K562 (cell line): ENCODE data around the gene PPM1G. TPM values are rescaled to one million over a fixed set of nuclear protein-coding genes. Genes with fewer than 3 reads are reported as not detected.

Experiments used
- ATF3 ChIP-seq, 2 experiments: fragments of 450-650 bp in 1 of 2; sonication (generic) in 1 of 2; formaldehyde crosslinking in 1 of 2; IDR thresholded peaks in 1 of 2; conservative IDR thresholded peaks in 1 of 2; 2 replicates each; pipeline versions ENCODE4 v1.6.1 to v1.8.1; 2016 to 2023; ENCODE audit warnings: mild to moderate bottlenecking in 2 of 2, moderate library complexity in 2 of 2, inconsistent platforms in 1 of 2, missing genetic modification reagents in 1 of 2
- BRCA1 ChIP-seq, 2 experiments: fragments of 450-650 bp in 1 of 2; sonication (generic) in 1 of 2; formaldehyde crosslinking in 1 of 2; IDR thresholded peaks; 2 replicates each; pipeline versions ENCODE4 v1.5.0 to v1.6.1; 2017 to 2020; ENCODE audit warnings: mild to moderate bottlenecking in 1 of 2, missing genetic modification reagents in 1 of 2
- C11orf30 ChIP-seq: fragments of 450-650 bp; IDR thresholded peaks from 2 replicates; pipeline ENCODE4 v1.6.1; 2016; ENCODE audit warnings: low read depth, mild to moderate bottlenecking
- CEBPG ChIP-seq, 3 experiments: fragments of 200-800 bp in 1 of 3; sonication (Bioruptor generic) in 1 of 3; sonication (generic) in 1 of 3; formaldehyde crosslinking in 1 of 3; IDR thresholded peaks in 2 of 3; conservative IDR thresholded peaks in 1 of 3; 2 replicates each; pipeline versions ENCODE4 v1.6.1 to v1.8.0; 2016 to 2022; ENCODE audit warnings: missing compliant biosample characterization in 2 of 3, missing genetic modification characterization in 2 of 3, mild to moderate bottlenecking in 1 of 3, missing genetic modification reagents in 1 of 3
- COPS2 ChIP-seq: fragments of 450-650 bp; conservative IDR thresholded peaks from 2 replicates; pipeline ENCODE4 v1.6.1; 2016; ENCODE audit warnings: mild to moderate bottlenecking, moderate library complexity
- CREB3 ChIP-seq: fragments of 450-650 bp; conservative IDR thresholded peaks from 2 replicates; pipeline ENCODE4 v1.6.1; 2016; ENCODE audit warnings: missing genetic modification characterization, low read depth, mild to moderate bottlenecking, missing compliant biosample characterization, moderate library complexity
- CREBBP ChIP-seq: IDR thresholded peaks from one replicate; pipeline ENCODE4 v1.6.1; 2012; ENCODE audit warnings: low read depth, mild to moderate bottlenecking, control low read depth, inconsistent platforms, low read length
- ETS2 ChIP-seq: IDR thresholded peaks from 2 replicates; pipeline ENCODE4 v1.6.1; 2016; ENCODE audit warnings: borderline replicate concordance, missing genetic modification characterization, mild to moderate bottlenecking, moderate library complexity, missing compliant biosample characterization; ENCODE audit not compliant: poor library complexity, severe bottlenecking
- EZH2 ChIP-seq: IDR thresholded peaks from 2 replicates; pipeline ENCODE4 v1.6.1; 2012; ENCODE audit warnings: low read depth, mild to moderate bottlenecking, inconsistent platforms, low read length, borderline replicate concordance
- FOXJ2 ChIP-seq: fragments of 200-800 bp; sonication (Bioruptor generic); IDR thresholded peaks from 2 replicates; pipeline ENCODE4 v1.6.1; 2016; ENCODE audit warnings: missing genetic modification characterization, missing compliant biosample characterization
- HLTF ChIP-seq: fragments of 450-650 bp; IDR thresholded peaks from 2 replicates; pipeline ENCODE4 v1.6.1; 2016
- JUN ChIP-seq, 2 experiments: sonication (generic) in 1 of 2; formaldehyde crosslinking in 1 of 2; IDR thresholded peaks; 2 replicates each; pipeline versions ENCODE4 v1.6.1 to v1.8.0; 2012 to 2022; ENCODE audit warnings: borderline replicate concordance in 2 of 2, mild to moderate bottlenecking in 2 of 2, improper control_type of control experiment in 1 of 2, low read depth in 1 of 2, low read length in 1 of 2, missing genetic modification reagents in 1 of 2
- MEIS2 ChIP-seq: fragments of 450-650 bp; IDR thresholded peaks from 2 replicates; pipeline ENCODE4 v1.6.1; 2014; ENCODE audit warnings: mild to moderate bottlenecking; ENCODE audit not compliant: partially characterized antibody
- NCOA1 ChIP-seq: fragments of 450-650 bp; IDR thresholded peaks from 2 replicates; pipeline ENCODE4 v1.6.1; 2016; ENCODE audit warnings: low read depth
- NR2C1 ChIP-seq, 2 experiments: fragments of 450-650 bp; IDR thresholded peaks; 2 replicates each; pipeline ENCODE4 v1.6.1; 2017; ENCODE audit warnings: mild to moderate bottlenecking in 2 of 2, antibody characterized with exemption in 1 of 2, inconsistent platforms in 1 of 2, missing compliant biosample characterization in 1 of 2, missing genetic modification characterization in 1 of 2
- PKNOX1 ChIP-seq: fragments of 450-650 bp; IDR thresholded peaks from 2 replicates; pipeline ENCODE4 v1.6.1; 2016
- SIRT6 ChIP-seq: IDR thresholded peaks from one replicate; pipeline ENCODE4 v1.6.1; 2012; ENCODE audit warnings: low read depth, mild to moderate bottlenecking, control low read depth, inconsistent platforms, low read length, moderate library complexity
- SMARCA5 ChIP-seq: fragments of 450-650 bp; IDR thresholded peaks from 2 replicates; pipeline ENCODE4 v1.6.1; 2016
- THRAP3 ChIP-seq: fragments of 450-650 bp; IDR thresholded peaks from 2 replicates; pipeline ENCODE4 v1.6.1; 2016; ENCODE audit warnings: mild to moderate bottlenecking, inconsistent platforms, borderline replicate concordance
- TRIM28 ChIP-seq: fragments of 450-650 bp; IDR thresholded peaks from 2 replicates; pipeline ENCODE4 v1.6.1; 2017
- USF2 ChIP-seq: sonication (generic); formaldehyde crosslinking; IDR thresholded peaks from 2 replicates; pipeline ENCODE4 v1.5.0; 2020; ENCODE audit warnings: missing genetic modification reagents
- ZFX ChIP-seq: sonication (generic); formaldehyde crosslinking; IDR thresholded peaks from 2 replicates; pipeline ENCODE4 v1.8.0; 2022; ENCODE audit warnings: mild to moderate bottlenecking, missing genetic modification reagents, moderate library complexity
- ZNF212 ChIP-seq: fragments of 450-650 bp; formaldehyde crosslinking; IDR thresholded peaks from 2 replicates; pipeline ENCODE4 v1.4.0; 2020; ENCODE audit warnings: mild to moderate bottlenecking
- ZNF431 ChIP-seq: sonication (generic); formaldehyde crosslinking; IDR thresholded peaks from 2 replicates; pipeline ENCODE4 v1.8.0; 2022; ENCODE audit warnings: mild to moderate bottlenecking, missing genetic modification reagents
- ZNF764 ChIP-seq: fragments of 250-450 bp; sonication (Bioruptor Pico); IDR thresholded peaks from 2 replicates; pipeline ENCODE4 v1.4.0; 2020; ENCODE audit warnings: low read depth, mild to moderate bottlenecking, moderate library complexity
- polyA plus RNA-seq, 8 experiments: library from polyadenylated mRNA; depleted of rRNA in 4 of 8; stranded (reverse) in 5 of 8; unstranded in 3 of 8; fragments of >200 nt; fragmentation: Nextera tagmentation in 2 of 8; fragmentation: Illumina TruSeq in 1 of 8; extraction: Ambion mirVana in 2 of 8; extraction: Trizol in 1 of 8; gene quantifications; 2 replicates each; pipeline versions ENCODE4 v1.2.1 to v1.2.3, GENCODE V29; 2011 to 2014; ENCODE audit warnings: inconsistent platforms in 1 of 8, missing spikeins in 1 of 8
- total RNA-seq, 7 experiments: library from RNA; depleted of rRNA in 6 of 7; stranded (reverse); fragments of >200 nt in 6 of 7; fragmentation: Illumina TruSeq in 2 of 7; extraction: Trizol in 2 of 7; gene quantifications; 2 replicates each; pipeline versions ENCODE4 v1.2.1 to v1.2.3, GENCODE V29; 2011 to 2021; ENCODE audit warnings: low replicate concordance in 1 of 7

PPM1G gene
- total and polyA plus RNA-seq, 9 of the 15 experiments (the other 6 are each of a cell fraction or from before 2014, with no cell fraction given) = 61.7 to 230 (median 153) TPM

GRCh38 chr2:27431395-27431794 is 22.0 kb upstream of the PPM1G start (continued):
- TF ChIP-seq PKNOX1 (peak; percentile 62), ZNF431 (no peak), CREB3 (tag) (no peak), CREBBP (no peak), ZFX (CRISPR knock-in tag) (no peak), CEBPG (CRISPR knock-in tag; IDR thresholded peaks at IDR 0.05) (no peak), CEBPG (tag; conservative IDR thresholded peaks at IDR 0.05 in 1 of 2, IDR thresholded peaks at IDR 0.05 in 1 of 2) (peak in 1 of 2 experiments; percentile 59; a peak in 1 of 4 replicates), ZNF764 (CRISPR knock-in tag) (no peak), THRAP3 (no peak), ETS2 (no peak), EZH2 (no peak), COPS2 (no peak), FOXJ2 (no peak), BRCA1 (IDR thresholded peaks at IDR 0.05) (no peak), BRCA1 (CRISPR knock-in tag; IDR thresholded peaks at IDR 0.05) (no peak), SMARCA5 (no peak), USF2 (CRISPR knock-in tag) (peak; percentile 32; the same call in 1 of the 2 replicates), C11orf30 (no peak), HLTF (no peak), SIRT6 (no peak), MEIS2 (peak; percentile 48), TRIM28 (no peak), NR2C1 (IDR thresholded peaks at IDR 0.05) (no peak), NR2C1 (tag; IDR thresholded peaks at IDR 0.05) (no peak), ZNF212 (CRISPR knock-in tag) (no peak), ATF3 (IDR thresholded peaks at IDR 0.05) (peak; percentile 95), ATF3 (CRISPR knock-in tag; conservative IDR thresholded peaks at IDR 0.05) (no peak), JUN (IDR thresholded peaks at IDR 0.05; ENCODE audit: borderline replicate concordance, low read depth, low read length) (peak; percentile 87), JUN (CRISPR knock-in tag; IDR thresholded peaks at IDR 0.05; ENCODE audit: borderline replicate concordance) (no peak), NCOA1 (no peak)
